Mesendoderm (in vitro differentiated cells): ENCODE results near the gene RORC. TPM values are rescaled to one million over a fixed set of nuclear protein-coding genes. Genes with fewer than 3 reads are reported as not detected.
"Not testable (repeated sequence)": the region's sequence is repeated elsewhere in the genome, so short reads cannot be mapped to it uniquely, and the experiment has no call there.

Experiments used
- DNase-seq: peaks from one replicate; pipeline ENCODE4 v3.0.0; 2013
- H2AK5ac ChIP-seq: 2 replicates; pipeline ENCODE4 v1.6.1; 2013; ENCODE audit warnings: low read length, inconsistent platforms
- H2BK120ac ChIP-seq: 2 replicates; pipeline ENCODE4 v1.6.1; 2013; ENCODE audit warnings: low read depth, mild to moderate bottlenecking, low read length, moderate library complexity, mixed read lengths
- H2BK15ac ChIP-seq: replicated peaks from 2 replicates; pipeline ENCODE4 v1.6.1; 2013; ENCODE audit warnings: low read depth, mild to moderate bottlenecking, moderate library complexity
- H2BK5ac ChIP-seq: 2 replicates; pipeline ENCODE4 v1.6.1; 2013; ENCODE audit warnings: low read length, inconsistent platforms
- H3K18ac ChIP-seq: 2 replicates; pipeline ENCODE4 v1.6.1; 2013; ENCODE audit warnings: mild to moderate bottlenecking, low read length, mixed read lengths
- H3K23ac ChIP-seq: one replicate; pipeline ENCODE4 v1.6.1; 2013; ENCODE audit warnings: low read length
- H3K27ac ChIP-seq: 2 replicates; pipeline ENCODE4 v1.5.1; 2013; ENCODE audit warnings: low read depth, mild to moderate bottlenecking, inconsistent platforms, low read length, moderate library complexity
- H3K27me3 ChIP-seq: 2 replicates; pipeline ENCODE4 v1.6.1; 2013; ENCODE audit warnings: low read length, control low read depth, mild to moderate bottlenecking, inconsistent platforms; ENCODE audit not compliant: insufficient read depth, poor library complexity
- H3K36me3 ChIP-seq: 2 replicates; pipeline ENCODE4 v1.6.1; 2013; ENCODE audit warnings: low read length, inconsistent platforms; ENCODE audit not compliant: control insufficient read depth, insufficient read depth
- H3K4ac ChIP-seq: one replicate; pipeline ENCODE4 v1.6.1; 2013; ENCODE audit warnings: low read depth, mild to moderate bottlenecking, low read length, moderate library complexity
- H3K4me1 ChIP-seq: 2 replicates; pipeline ENCODE4 v1.6.1; 2013; ENCODE audit warnings: low read depth, low read length, inconsistent platforms; ENCODE audit not compliant: control insufficient read depth
- H3K4me2 ChIP-seq: 2 replicates; pipeline ENCODE4 v1.6.1; 2013; ENCODE audit warnings: low read length
- H3K4me3 ChIP-seq: 2 replicates; pipeline ENCODE4 v1.5.1; 2013; ENCODE audit warnings: mild to moderate bottlenecking, low read length
- H3K56ac ChIP-seq: one replicate; pipeline ENCODE4 v1.6.1; 2013; ENCODE audit warnings: low read length
- H3K79me1 ChIP-seq: 2 replicates; pipeline ENCODE4 v1.6.1; 2013; ENCODE audit warnings: low read length, inconsistent platforms
- H3K79me2 ChIP-seq: 2 replicates; pipeline ENCODE4 v1.6.1; 2013; ENCODE audit warnings: mild to moderate bottlenecking, low read length; ENCODE audit not compliant: control insufficient read depth, insufficient read depth
- H3K9ac ChIP-seq: 2 replicates; pipeline ENCODE4 v1.6.1; 2013; ENCODE audit warnings: low read length, inconsistent platforms
- H4K5ac ChIP-seq: one replicate; pipeline ENCODE4 v1.6.1; 2013; ENCODE audit warnings: low read length
- H4K8ac ChIP-seq: one replicate; pipeline ENCODE4 v1.6.1; 2013; ENCODE audit warnings: low read depth, mild to moderate bottlenecking, control low read depth, low read length, moderate library complexity
- WGBS: extraction: QIAGEN DNeasy Blood & Tissue Kit; methylation state at CpG from one replicate; pipeline ENCODE4 v1.1.7; 2013; ENCODE audit warnings: low lambda C conversion rate, missing lambda C conversion rate; ENCODE audit not compliant: insufficient coverage; ENCODE audit errors: extremely low coverage; 5-methylcytosine and 5-hydroxymethylcytosine counted together
- polyA plus RNA-seq, 2 experiments: library from polyadenylated mRNA; stranded (reverse); fragments of 200-250 nt; gene quantifications; one replicate each; pipeline ENCODE4 v1.2.3, GENCODE V29; 2013

Gene RORC
- polyA plus RNA-seq (2013, experiment 1 of 2) = 0.25 TPM
- 0.25 TPM for polyA plus RNA-seq (2013, experiment 2 of 2)

DNA sequence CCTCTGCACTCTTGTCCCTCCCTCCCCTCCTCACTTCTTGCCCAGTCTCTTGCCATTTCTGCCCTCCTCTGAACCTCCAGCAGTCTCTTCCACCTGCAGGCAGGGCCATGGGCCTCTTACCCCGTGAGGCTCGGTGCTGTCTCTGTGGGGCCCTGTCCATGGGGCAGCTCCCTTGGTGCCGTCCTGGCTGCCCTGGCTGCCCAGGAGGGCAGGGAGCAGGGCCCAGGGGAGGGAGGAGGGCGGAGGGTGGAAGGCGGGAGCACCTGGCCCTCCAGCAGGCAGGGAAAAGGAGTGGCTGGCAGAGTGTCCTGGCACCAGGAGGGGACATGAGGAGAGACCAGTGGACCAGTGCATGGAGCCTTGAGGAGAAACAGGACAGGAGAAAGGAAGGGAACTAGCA, at the start of gene RORC:
RORC (minus strand) TSS at position 198 of the 400 bp plus-strand sequence; CDS start at position 160, 38 bp downstream.
- no peak for DNase-seq
- Histone ChIP-seq H3K27ac (no peak within 1 kb of the TSS), H2BK15ac (no peak within 1 kb of the TSS), H3K18ac (no peak within 1 kb of the TSS), H3K79me1 (no peaks in the 10 kb centered on the region), H2AK5ac (peak within 1 kb of the TSS; percentile 62), H3K79me2 (no peaks in the 10 kb centered on the region), H2BK120ac (no peak within 1 kb of the TSS), H3K4ac (no peak within 1 kb of the TSS), H3K4me2 (no peak within 1 kb of the TSS), H3K23ac (peak within 1 kb of the TSS; percentile 48), H3K4me3 (no peak within 1 kb of the TSS), H3K36me3 (no peaks in the 10 kb centered on the region), H3K27me3 (no peaks in the 10 kb centered on the region), H3K4me1 (peaks cover 23% of the 10 kb centered on the region), H4K8ac (no peak within 1 kb of the TSS), H2BK5ac (peak within 1 kb of the TSS; percentile 81), H4K5ac (no peak within 1 kb of the TSS), H3K9ac (peak within 1 kb of the TSS; percentile 51), H3K56ac (peak within 1 kb of the TSS; percentile 45)
- no CpG with 5 or more reads among the region's 5 CpGs for WGBS

DNA sequence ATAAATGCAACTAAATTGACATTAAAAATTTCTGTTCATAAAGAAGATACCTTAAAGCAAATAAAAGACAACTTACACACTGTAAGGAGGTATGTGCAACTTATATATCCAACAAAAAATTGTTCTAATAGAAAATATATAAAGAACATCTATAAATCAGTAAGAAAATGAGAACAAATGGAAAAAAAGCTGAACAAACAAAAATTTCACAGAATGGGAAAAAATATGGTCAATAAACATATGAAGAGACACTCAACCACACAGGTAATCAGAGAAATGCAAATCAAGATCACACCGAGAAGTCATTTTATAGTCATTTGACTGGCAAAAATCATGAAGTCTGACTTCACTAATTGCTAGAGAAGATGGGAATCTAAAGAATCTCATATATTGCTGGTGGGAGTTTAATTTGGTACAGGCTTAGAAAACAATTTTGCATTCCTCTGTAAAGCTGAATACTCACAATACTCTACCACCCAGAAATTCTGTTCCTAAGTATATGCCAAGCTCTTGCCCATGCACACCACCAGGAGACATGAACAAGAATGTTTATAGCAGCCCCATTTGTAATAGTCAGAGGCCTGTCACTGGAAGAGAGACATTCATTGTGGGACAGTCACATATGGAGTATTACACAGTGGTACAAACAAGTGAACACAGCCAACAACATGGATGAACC, 44.0 kb upstream of the RORC start:
- no peak overlapping the region for H3K23ac ChIP-seq
- no peak overlapping the region for H2BK120ac ChIP-seq
- H2AK5ac ChIP-seq = no peak overlapping the region
- no peak overlapping the region for H3K18ac ChIP-seq
- H3K4me3 ChIP-seq = no peak overlapping the region
- no peaks in the 10 kb centered on the region for H3K27me3 ChIP-seq
- no peaks in the 10 kb centered on the region for H3K79me2 ChIP-seq
- no peak overlapping the region for H3K4ac ChIP-seq
- no peak overlapping the region for H2BK15ac ChIP-seq
- H3K9ac ChIP-seq = no peak overlapping the region
- H3K4me1 ChIP-seq = no peaks in the 10 kb centered on the region
- no peak for DNase-seq
- H3K79me1 ChIP-seq = no peaks in the 10 kb centered on the region
- no peak overlapping the region for H2BK5ac ChIP-seq
- no CpG with 5 or more reads among the region's 1 CpG for WGBS
- H3K56ac ChIP-seq = no peak overlapping the region
- H3K36me3 ChIP-seq = no peaks in the 10 kb centered on the region
- H4K5ac ChIP-seq = no peak overlapping the region
- H4K8ac ChIP-seq = no peak overlapping the region
- H3K4me2 ChIP-seq = no peak overlapping the region
- H3K27ac ChIP-seq = no peak overlapping the region

DNA sequence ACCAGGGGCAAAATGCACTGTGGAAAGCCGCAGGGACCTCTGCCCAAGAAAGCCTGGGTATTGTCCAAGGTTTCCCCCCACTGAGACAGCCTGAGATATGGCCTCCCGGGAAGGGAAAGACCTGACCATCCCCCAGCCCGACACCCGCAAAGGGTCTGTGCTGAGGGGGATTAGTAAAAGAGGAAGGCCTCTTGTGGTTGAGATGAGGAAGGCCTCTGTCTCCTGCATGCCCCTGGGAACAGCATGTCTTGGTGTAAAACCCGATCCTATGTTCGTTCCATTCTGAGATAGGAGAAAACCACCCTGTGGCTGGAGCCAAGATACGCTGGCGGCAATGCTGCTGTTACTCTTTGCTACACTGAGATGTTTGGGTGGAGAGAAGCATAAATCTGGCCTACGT, 41.2 kb upstream of the RORC start:
- H3K4ac ChIP-seq, H3K9ac ChIP-seq, H4K5ac ChIP-seq, H3K79me2 ChIP-seq, H3K4me2 ChIP-seq, H3K36me3 ChIP-seq, H3K23ac ChIP-seq, H3K4me3 ChIP-seq, H3K27me3 ChIP-seq, H4K8ac ChIP-seq, H2BK5ac ChIP-seq, H3K18ac ChIP-seq, H2BK120ac ChIP-seq, H3K79me1 ChIP-seq, H3K27ac ChIP-seq, H2AK5ac ChIP-seq, H3K4me1 ChIP-seq, H2BK15ac ChIP-seq: not testable (repeated sequence)
- no CpG with 5 or more reads among the region's 9 CpGs for WGBS
- DNase-seq = peak; percentile 57
- H3K56ac ChIP-seq = peak overlapping the region; percentile 68

DNA sequence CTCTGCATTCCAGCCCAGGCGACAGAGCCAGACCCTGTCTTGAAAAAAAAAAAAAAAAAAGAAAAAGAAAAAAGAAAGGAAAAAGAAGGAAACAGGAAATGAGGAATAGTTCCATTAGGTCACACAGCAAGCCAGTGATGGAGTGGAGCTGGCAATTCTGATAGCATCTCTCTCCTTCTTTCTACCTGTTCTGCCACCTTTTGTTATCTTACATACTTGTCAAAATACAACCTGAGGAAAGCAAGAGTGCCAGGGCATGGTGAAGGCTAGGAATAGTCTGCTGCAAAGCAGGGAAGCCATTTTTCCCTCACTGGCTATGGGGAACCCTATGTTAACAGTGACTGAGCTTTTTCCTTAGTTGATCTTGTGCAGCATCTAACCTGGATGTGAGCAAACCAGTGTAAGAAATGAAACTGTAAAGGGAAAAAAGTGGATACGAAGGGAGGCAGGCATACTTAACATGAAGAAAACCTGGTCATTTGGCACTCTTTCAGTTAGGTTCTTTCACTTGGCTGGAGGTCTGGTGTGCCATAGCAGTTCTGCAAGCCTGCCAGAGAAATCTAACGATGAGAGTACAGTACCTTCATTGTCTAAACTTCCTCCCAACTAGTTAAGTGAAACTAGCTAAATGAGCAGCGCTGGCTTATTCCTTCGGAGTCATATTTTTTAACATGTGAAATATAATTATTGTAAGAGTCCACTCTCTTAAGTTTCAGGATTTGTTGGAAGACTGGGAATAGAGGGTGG, 39.9 kb upstream of the RORC start:
- H3K56ac ChIP-seq = no peak overlapping the region
- WGBS = no CpG with 5 or more reads among the region's 5 CpGs
- H2BK5ac ChIP-seq = no peak overlapping the region
- no peak overlapping the region for H2BK15ac ChIP-seq
- no peak overlapping the region for H3K23ac ChIP-seq
- H3K79me2 ChIP-seq = no peaks in the 10 kb centered on the region
- DNase-seq = no peak
- H3K18ac ChIP-seq = no peak overlapping the region
- no peak overlapping the region for H2BK120ac ChIP-seq
- no peak overlapping the region for H3K4me3 ChIP-seq
- H4K8ac ChIP-seq = no peak overlapping the region
- no peak overlapping the region for H3K4ac ChIP-seq
- H3K9ac ChIP-seq = no peak overlapping the region
- no peak overlapping the region for H2AK5ac ChIP-seq
- no peaks in the 10 kb centered on the region for H3K4me1 ChIP-seq
- H3K4me2 ChIP-seq = no peak overlapping the region
- H3K27ac ChIP-seq = no peak overlapping the region
- H3K79me1 ChIP-seq = no peaks in the 10 kb centered on the region
- no peaks in the 10 kb centered on the region for H3K36me3 ChIP-seq
- H4K5ac ChIP-seq = no peak overlapping the region
- H3K27me3 ChIP-seq = no peaks in the 10 kb centered on the region

DNA sequence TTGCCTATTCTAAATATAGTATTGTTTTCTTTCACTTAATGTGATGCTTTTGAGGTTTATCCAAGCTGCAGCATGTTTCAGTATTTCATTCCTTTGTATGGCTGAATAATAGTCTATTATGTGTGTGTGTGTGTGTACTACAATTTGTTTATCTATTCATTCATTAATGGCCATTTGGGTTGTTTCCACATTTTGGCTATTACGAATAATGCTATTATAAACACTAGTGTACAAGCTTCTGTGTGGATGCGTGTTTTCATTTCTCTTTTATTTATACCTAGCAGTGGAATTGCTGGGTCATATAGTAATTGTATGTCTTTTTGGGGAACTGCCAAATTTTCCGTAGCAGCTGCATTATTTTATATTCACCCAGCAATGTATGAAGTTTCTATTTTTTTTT, 36.9 kb upstream of the RORC start:
- no peak overlapping the region for H2BK120ac ChIP-seq
- H3K4me3 ChIP-seq = no peak overlapping the region
- H3K4ac ChIP-seq = no peak overlapping the region
- no peaks in the 10 kb centered on the region for H3K79me2 ChIP-seq
- H3K27ac ChIP-seq = no peak overlapping the region
- no peaks in the 10 kb centered on the region for H3K79me1 ChIP-seq
- no peak overlapping the region for H3K4me2 ChIP-seq
- no peak overlapping the region for H3K23ac ChIP-seq
- WGBS = no CpG with 5 or more reads among the region's 3 CpGs
- H2AK5ac ChIP-seq = no peak overlapping the region
- no peak overlapping the region for H3K9ac ChIP-seq
- H4K5ac ChIP-seq = no peak overlapping the region
- H2BK15ac ChIP-seq = no peak overlapping the region
- H3K36me3 ChIP-seq = no peaks in the 10 kb centered on the region
- no peak overlapping the region for H3K18ac ChIP-seq
- no peaks in the 10 kb centered on the region for H3K27me3 ChIP-seq
- H3K56ac ChIP-seq = no peak overlapping the region
- no peak overlapping the region for H4K8ac ChIP-seq
- H2BK5ac ChIP-seq = no peak overlapping the region
- no peak for DNase-seq
- H3K4me1 ChIP-seq = no peaks in the 10 kb centered on the region
